GM21737 (cell line): ENCODE data around the gene MAPK8IP1.

ENCODE experiments used
- ATAC-seq: cut with Tn5 transposase; IDR thresholded peaks from one replicate; pipeline ENCODE4 v1.9.1; 2021; ENCODE audit warnings: mild to moderate bottlenecking, moderate library complexity; ENCODE audit not compliant: unreplicated experiment

MAPK8IP1 gene

GRCh38 chr11:45859661-45860140 is 25.8 kb upstream of the MAPK8IP1 start:
- ATAC-seq = no peak

- no peak for ATAC-seq
Measured at GRCh38 chr11:45860348-45860747, 25.1 kb upstream of the MAPK8IP1 start.

- ATAC-seq = no peak
Measured at GRCh38 chr11:45860764-45861510, 24.5 kb upstream of the MAPK8IP1 start.

GRCh38 chr11:45864041-45864440 is 21.4 kb upstream of the MAPK8IP1 start:
- no peak for ATAC-seq

- ATAC-seq = no peak
Measured at GRCh38 chr11:45869551-45869950, 15.9 kb upstream of the MAPK8IP1 start.

- no peak for ATAC-seq
Measured at GRCh38 chr11:45870706-45871105, 14.7 kb upstream of the MAPK8IP1 start.

GRCh38 chr11:45871638-45872037 is 13.8 kb upstream of the MAPK8IP1 start:
- no peak for ATAC-seq

- ATAC-seq = no peak
Measured at GRCh38 chr11:45872651-45873356, 12.6 kb upstream of the MAPK8IP1 start.

GRCh38 chr11:45876401-45876800 is 9.1 kb upstream of the MAPK8IP1 start:
- ATAC-seq = no peak

- no peak for ATAC-seq
Measured at GRCh38 chr11:45877221-45877620, 8.2 kb upstream of the MAPK8IP1 start.

- no peak for ATAC-seq
Measured at GRCh38 chr11:45877845-45878244, 7.6 kb upstream of the MAPK8IP1 start.

- no peak for ATAC-seq
Measured at GRCh38 chr11:45879803-45880686, 5.4 kb upstream of the MAPK8IP1 start.

- ATAC-seq = no peak
Measured at GRCh38 chr11:45880772-45881570, 4.5 kb upstream of the MAPK8IP1 start.

- no peak for ATAC-seq
Measured at GRCh38 chr11:45881708-45882368, 3.6 kb upstream of the MAPK8IP1 start.

- ATAC-seq = no peak
Measured at GRCh38 chr11:45884596-45885185, 760 bp upstream of the MAPK8IP1 start.

- no peak for ATAC-seq
Measured at GRCh38 chr11:45885921-45886721, 670 bp downstream of the MAPK8IP1 start.

GRCh38 chr11:45886816-45887520 is 1.5 kb downstream of the MAPK8IP1 start:
- no peak for ATAC-seq

- ATAC-seq = no peak
Measured at GRCh38 chr11:45887587-45887986, 2.1 kb downstream of the MAPK8IP1 start.
